GM12878 (cell line): ENCODE results near the gene SP110. TPM values are rescaled to one million over a fixed set of nuclear protein-coding genes. Genes with fewer than 3 reads are reported as not detected.

Source experiments
- ATAC-seq: fragments of 200-7000 bp; cut with Tn5 transposase; 3 replicates; pipeline ENCODE4 v1.9.1; 2020; ENCODE audit warnings: mild to moderate bottlenecking, moderate library complexity
- BruUV-seq: library from RNA; stranded (reverse); fragments of 400-500 nt; replicated peaks from 2 replicates; lab custom pipeline; 2021; lab: Mats Ljungman, UMichigan
- CTCF ChIA-PET: fragments of 300-600 bp; sonication (Branson Sonifier 250); formaldehyde crosslinking; extraction: SDS; loops from one replicate; lab custom pipeline; 2021; ENCODE audit warnings: inconsistent platforms; lab: Yijun Ruan, JAX
- POLR2A ChIA-PET: fragments of 350-600 bp; formaldehyde crosslinking; extraction: SDS; loops from one replicate; lab custom pipeline; 2021; ENCODE audit warnings: inconsistent platforms; lab: Charles Lee
- RAD21 ChIA-PET: fragments of 300-600 bp; sonication (Branson Sonifier 250); formaldehyde crosslinking; loops from one replicate; lab custom pipeline; 2023; ENCODE audit warnings: antibody characterized with exemption; ENCODE audit not compliant: unreplicated experiment; lab: Charles Lee
- SMC1A ChIA-PET: fragments of 300-600 bp; sonication (Branson Sonifier 250); formaldehyde crosslinking; loops from one replicate; lab custom pipeline; 2023; ENCODE audit not compliant: unreplicated experiment, uncharacterized antibody; lab: Charles Lee
- DNase-seq: peaks from one replicate; pipeline ENCODE4 v3.0.0-alpha.2; 2011; ENCODE audit warnings: low read depth, low spot score
- FAIRE-seq: peaks from 3 replicates; lab custom pipeline; 2011; peaks lifted over from hg19 to GRCh38; lab: Jason Lieb, UNC
- H2AFZ ChIP-seq: 2 replicates; pipeline ENCODE4 v1.6.0; 2011; ENCODE audit warnings: low read depth, low read length, control low read depth; ENCODE audit not compliant: control insufficient read depth
- H3K27ac ChIP-seq: 2 replicates; pipeline ENCODE4 v1.5.1; 2011; ENCODE audit warnings: control low read depth; ENCODE audit not compliant: control insufficient read depth, insufficient read depth
- H3K27me3 ChIP-seq, 2 experiments: replicated peaks in 1 of 2; 2 replicates each; pipeline versions ENCODE4 v1.6.0 to v1.6.1; 2011; ENCODE audit warnings: low read length in 1 of 2; ENCODE audit not compliant: control insufficient read depth in 2 of 2, insufficient read depth in 2 of 2
- H3K36me3 ChIP-seq, 2 experiments: 2 replicates each; pipeline ENCODE4 v1.5.1; 2011; ENCODE audit warnings: low read length in 1 of 2; ENCODE audit not compliant: control insufficient read depth in 2 of 2, insufficient read depth in 2 of 2
- H3K4me1 ChIP-seq: 2 replicates; pipeline ENCODE4 v1.6.1; 2011; ENCODE audit warnings: mild to moderate bottlenecking, low read length, moderate library complexity, mixed read lengths; ENCODE audit not compliant: control insufficient read depth, insufficient read depth
- H3K4me2 ChIP-seq: 2 replicates; pipeline ENCODE4 v1.6.0; 2011; ENCODE audit warnings: control low read depth; ENCODE audit not compliant: control insufficient read depth, insufficient read depth
- H3K4me3 ChIP-seq: fragments of 200-600 bp; sonication (generic); 2 replicates; pipeline ENCODE4 v1.5.1; 2016
- H3K79me2 ChIP-seq: 2 replicates; pipeline ENCODE4 v1.6.0; 2011; ENCODE audit warnings: low read length; ENCODE audit not compliant: control insufficient read depth, insufficient read depth
- H3K9ac ChIP-seq: 2 replicates; pipeline ENCODE4 v1.8.0; 2011; ENCODE audit warnings: low read length, control low read depth, mixed read lengths; ENCODE audit not compliant: control insufficient read depth, insufficient read depth
- H3K9me3 ChIP-seq: replicated peaks from 3 replicates; pipeline ENCODE4 v1.5.1; 2011; ENCODE audit warnings: mild to moderate bottlenecking, low read length; ENCODE audit not compliant: control insufficient read depth, insufficient read depth
- H4K20me1 ChIP-seq: 2 replicates; pipeline ENCODE4 v1.6.0; 2011; ENCODE audit not compliant: control insufficient read depth, insufficient read depth
- BACH1 ChIP-seq: fragments of 450-650 bp; IDR thresholded peaks from 2 replicates; pipeline ENCODE4 v1.6.1; 2017; ENCODE audit warnings: mild to moderate bottlenecking, borderline replicate concordance
- BCL11A ChIP-seq: IDR thresholded peaks from 2 replicates; pipeline ENCODE4 v1.6.1; 2011; ENCODE audit warnings: low read depth, low read length
- BHLHE40 ChIP-seq, 2 experiments: fragments of 450-650 bp in 1 of 2; IDR thresholded peaks; 2 replicates each; pipeline ENCODE4 v1.6.1; 2011 to 2017; ENCODE audit warnings: low read depth in 2 of 2, borderline replicate concordance in 1 of 2, improper control_type of control experiment in 1 of 2, low read length in 1 of 2, mild to moderate bottlenecking in 1 of 2
- LARP7 ChIP-seq: fragments of 450-650 bp; IDR thresholded peaks from 2 replicates; pipeline ENCODE4 v1.6.1; 2017; ENCODE audit warnings: mild to moderate bottlenecking
- POLR2AphosphoS5 ChIP-seq: IDR thresholded peaks from 2 replicates; pipeline ENCODE4 v1.6.1; 2011; ENCODE audit warnings: mild to moderate bottlenecking, low read length, inconsistent platforms
- RUNX3 ChIP-seq: IDR thresholded peaks from 2 replicates; pipeline ENCODE4 v1.6.1; 2012; ENCODE audit warnings: low read length, inconsistent platforms
- TARDBP ChIP-seq: IDR thresholded peaks from 2 replicates; pipeline ENCODE4 v1.6.1; 2016; ENCODE audit warnings: borderline replicate concordance
- YBX1 ChIP-seq: fragments of 450-650 bp; IDR thresholded peaks from 2 replicates; pipeline ENCODE4 v1.6.1; 2016; ENCODE audit warnings: antibody characterized with exemption
- ZNF207 ChIP-seq: fragments of 450-650 bp; IDR thresholded peaks from 2 replicates; pipeline ENCODE4 v1.6.1; 2014; ENCODE audit warnings: antibody characterized with exemption, mild to moderate bottlenecking, borderline replicate concordance
- WGBS: methylation state at CpG from one replicate; pipeline ENCODE4 v1.1.6; 2016; ENCODE audit warnings: low lambda C conversion rate; ENCODE audit not compliant: insufficient replicate concordance, insufficient coverage; ENCODE audit errors: missing lambda C conversion rate; 5-methylcytosine and 5-hydroxymethylcytosine counted together
- in situ Hi-C: fragments of 300-500 bp; cut with MboI; formaldehyde crosslinking; loops from 9 replicates; pipeline ENCODE4 v1.14.3; 2018; ENCODE audit warnings: mixed read lengths
- intact Hi-C: fragments of 100-400 bp; cut with micrococcal nuclease; formaldehyde crosslinking; loops from one replicate; pipeline ENCODE4 v1.14.2; 2022; ENCODE audit not compliant: unreplicated experiment
- polyA plus RNA-seq, 11 experiments: library from polyadenylated mRNA; depleted of rRNA in 4 of 11; unstranded in 6 of 11; stranded (reverse) in 5 of 11; fragments of >200 nt; fragmentation: Nextera tagmentation in 4 of 11; fragmentation: Illumina TruSeq in 1 of 11; extraction: Ambion mirVana in 4 of 11; extraction: Trizol in 1 of 11; gene quantifications; 1 replicate in 1 of 11; 2 replicates in 10 of 11; pipeline versions ENCODE4 v1.2.1 to v1.2.3, GENCODE V29; 2011 to 2016; ENCODE audit warnings: inconsistent platforms in 2 of 11, missing spikeins in 2 of 11, low read depth in 1 of 11
- total RNA-seq, 4 experiments: library from RNA; depleted of rRNA in 3 of 4; stranded (reverse); fragments of >200 nt in 3 of 4; fragmentation: Illumina TruSeq in 1 of 4; extraction: Trizol in 1 of 4; gene quantifications; 2 replicates each; pipeline versions ENCODE4 v1.2.1 to v1.2.3, GENCODE V29; 2013 to 2021
- TF ChIP-seq, protein P1 (sequence below): fragments of 450-650 bp; IDR thresholded peaks from 2 replicates; pipeline ENCODE4 v1.6.1; 2017; ENCODE audit warnings: borderline replicate concordance
- TF ChIP-seq, protein P2 (sequence below): IDR thresholded peaks from 2 replicates; pipeline ENCODE4 v1.6.1; 2012; ENCODE audit warnings: low read depth, low read length, improper control_type of control experiment
- TF ChIP-seq, protein P3 (sequence below): IDR thresholded peaks from 2 replicates; pipeline ENCODE4 v1.6.1; 2011; ENCODE audit warnings: borderline replicate concordance, low read depth, mild to moderate bottlenecking, moderate library complexity, mixed read lengths, low read length; ENCODE audit not compliant: insufficient read depth; ENCODE audit errors: extremely low read length
- TF ChIP-seq, protein P4 (sequence below): fragments of 150-350 bp; IDR thresholded peaks from 2 replicates; pipeline ENCODE4 v1.6.1; 2016; ENCODE audit warnings: low read depth, low read length

SP110 gene
- total and polyA plus RNA-seq, 10 of the 15 experiments (the other 5 are each of a cell fraction or from before 2014, with no cell fraction given): 81.2 to 149 (median 100) TPM

GRCh38 chr2:230170532-230170931, 49.3 kb downstream of the SP110 start:
- RAD21 ChIA-PET: no interaction called here
- Histone ChIP-seq H3K27ac (no peak overlapping the region), H3K4me2 (no peak overlapping the region), H4K20me1 (no peaks in the 10 kb centered on the region), H3K4me3 (no peak overlapping the region), H3K79me2 (no peaks in the 10 kb centered on the region), H3K27me3 (no peaks in the 10 kb centered on the region), H3K9ac (no peak overlapping the region), H3K36me3 (peaks cover 15 to 27% of the 10 kb centered on the region in 2 experiments), H2AFZ (no peak overlapping the region), H3K4me1 (no peaks in the 10 kb centered on the region), H3K9me3 (no peaks in the 10 kb centered on the region)
- 96% methylated on average over 9 of the region's 9 CpGs for WGBS
- no peak for DNase-seq
- CTCF ChIA-PET: interaction anchor here (1.2 to 2.6 kb wide), 2 partner anchors 11 to 162 kb away, joined by 3 to 15 read pairs; no protein-coding TSS in a partner anchor
- POLR2A ChIA-PET: no interaction called here
- no TSS peak for BruUV-seq
- SMC1A ChIA-PET: interaction anchor here (0.9 to 1.7 kb wide), 4 partner anchors 9 to 440 kb away, joined by 3 to 4 read pairs (median 4); no protein-coding TSS in a partner anchor
- TF ChIP-seq, protein P1, sequence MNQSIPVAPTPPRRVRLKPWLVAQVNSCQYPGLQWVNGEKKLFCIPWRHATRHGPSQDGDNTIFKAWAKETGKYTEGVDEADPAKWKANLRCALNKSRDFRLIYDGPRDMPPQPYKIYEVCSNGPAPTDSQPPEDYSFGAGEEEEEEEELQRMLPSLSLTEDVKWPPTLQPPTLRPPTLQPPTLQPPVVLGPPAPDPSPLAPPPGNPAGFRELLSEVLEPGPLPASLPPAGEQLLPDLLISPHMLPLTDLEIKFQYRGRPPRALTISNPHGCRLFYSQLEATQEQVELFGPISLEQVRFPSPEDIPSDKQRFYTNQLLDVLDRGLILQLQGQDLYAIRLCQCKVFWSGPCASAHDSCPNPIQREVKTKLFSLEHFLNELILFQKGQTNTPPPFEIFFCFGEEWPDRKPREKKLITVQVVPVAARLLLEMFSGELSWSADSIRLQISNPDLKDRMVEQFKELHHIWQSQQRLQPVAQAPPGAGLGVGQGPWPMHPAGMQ: no peak
- TF ChIP-seq TARDBP: no peak
- no peak for TF ChIP-seq ZNF207
- no peak for TF ChIP-seq BACH1
- TF ChIP-seq, protein P2, sequence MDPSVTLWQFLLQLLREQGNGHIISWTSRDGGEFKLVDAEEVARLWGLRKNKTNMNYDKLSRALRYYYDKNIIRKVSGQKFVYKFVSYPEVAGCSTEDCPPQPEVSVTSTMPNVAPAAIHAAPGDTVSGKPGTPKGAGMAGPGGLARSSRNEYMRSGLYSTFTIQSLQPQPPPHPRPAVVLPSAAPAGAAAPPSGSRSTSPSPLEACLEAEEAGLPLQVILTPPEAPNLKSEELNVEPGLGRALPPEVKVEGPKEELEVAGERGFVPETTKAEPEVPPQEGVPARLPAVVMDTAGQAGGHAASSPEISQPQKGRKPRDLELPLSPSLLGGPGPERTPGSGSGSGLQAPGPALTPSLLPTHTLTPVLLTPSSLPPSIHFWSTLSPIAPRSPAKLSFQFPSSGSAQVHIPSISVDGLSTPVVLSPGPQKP: no peak
- TF ChIP-seq, protein P3, sequence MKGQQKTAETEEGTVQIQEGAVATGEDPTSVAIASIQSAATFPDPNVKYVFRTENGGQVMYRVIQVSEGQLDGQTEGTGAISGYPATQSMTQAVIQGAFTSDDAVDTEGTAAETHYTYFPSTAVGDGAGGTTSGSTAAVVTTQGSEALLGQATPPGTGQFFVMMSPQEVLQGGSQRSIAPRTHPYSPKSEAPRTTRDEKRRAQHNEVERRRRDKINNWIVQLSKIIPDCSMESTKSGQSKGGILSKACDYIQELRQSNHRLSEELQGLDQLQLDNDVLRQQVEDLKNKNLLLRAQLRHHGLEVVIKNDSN: no peak
- TF ChIP-seq, protein P4, sequence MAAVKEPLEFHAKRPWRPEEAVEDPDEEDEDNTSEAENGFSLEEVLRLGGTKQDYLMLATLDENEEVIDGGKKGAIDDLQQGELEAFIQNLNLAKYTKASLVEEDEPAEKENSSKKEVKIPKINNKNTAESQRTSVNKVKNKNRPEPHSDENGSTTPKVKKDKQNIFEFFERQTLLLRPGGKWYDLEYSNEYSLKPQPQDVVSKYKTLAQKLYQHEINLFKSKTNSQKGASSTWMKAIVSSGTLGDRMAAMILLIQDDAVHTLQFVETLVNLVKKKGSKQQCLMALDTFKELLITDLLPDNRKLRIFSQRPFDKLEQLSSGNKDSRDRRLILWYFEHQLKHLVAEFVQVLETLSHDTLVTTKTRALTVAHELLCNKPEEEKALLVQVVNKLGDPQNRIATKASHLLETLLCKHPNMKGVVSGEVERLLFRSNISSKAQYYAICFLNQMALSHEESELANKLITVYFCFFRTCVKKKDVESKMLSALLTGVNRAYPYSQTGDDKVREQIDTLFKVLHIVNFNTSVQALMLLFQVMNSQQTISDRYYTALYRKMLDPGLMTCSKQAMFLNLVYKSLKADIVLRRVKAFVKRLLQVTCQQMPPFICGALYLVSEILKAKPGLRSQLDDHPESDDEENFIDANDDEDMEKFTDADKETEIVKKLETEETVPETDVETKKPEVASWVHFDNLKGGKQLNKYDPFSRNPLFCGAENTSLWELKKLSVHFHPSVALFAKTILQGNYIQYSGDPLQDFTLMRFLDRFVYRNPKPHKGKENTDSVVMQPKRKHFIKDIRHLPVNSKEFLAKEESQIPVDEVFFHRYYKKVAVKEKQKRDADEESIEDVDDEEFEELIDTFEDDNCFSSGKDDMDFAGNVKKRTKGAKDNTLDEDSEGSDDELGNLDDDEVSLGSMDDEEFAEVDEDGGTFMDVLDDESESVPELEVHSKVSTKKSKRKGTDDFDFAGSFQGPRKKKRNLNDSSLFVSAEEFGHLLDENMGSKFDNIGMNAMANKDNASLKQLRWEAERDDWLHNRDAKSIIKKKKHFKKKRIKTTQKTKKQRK: no peak
- no peak for TF ChIP-seq RUNX3
- no peak for TF ChIP-seq BHLHE40 (IDR thresholded peaks at IDR 0.05; ENCODE audit: borderline replicate concordance in 1 of 2, low read depth in 2 of 2, low read length in 1 of 2)
- TF ChIP-seq POLR2AphosphoS5: no peak
- no peak for TF ChIP-seq LARP7
- no peak for TF ChIP-seq BCL11A
- no peak for TF ChIP-seq YBX1
- ATAC-seq: no peak
- intact Hi-C loops (no loop called here), in situ Hi-C loops (loop anchor here (25.0 kb wide), 1 partner anchor 383 kb away; no protein-coding TSS in a partner anchor)
- no peak for FAIRE-seq
